IMR-90 (cell line): ENCODE results near the gene PTGER4.

ENCODE experiments used
- BHLHE40 ChIP-seq: fragments of 150-350 bp; IDR thresholded peaks from 2 replicates; pipeline ENCODE4 v1.6.1; 2016; ENCODE audit warnings: mild to moderate bottlenecking, low read depth, low read length
- CEBPB ChIP-seq: IDR thresholded peaks from 2 replicates; pipeline ENCODE4 v1.6.1; 2012; ENCODE audit warnings: low read depth, low read length, improper control_type of control experiment
- CHD1 ChIP-seq: IDR thresholded peaks from 2 replicates; pipeline ENCODE4 v1.6.1; 2012; ENCODE audit warnings: low read depth, low read length, improper control_type of control experiment
- CTCF ChIP-seq: conservative IDR thresholded peaks from 2 replicates; pipeline ENCODE4 v1.5.1; 2012; ENCODE audit warnings: mild to moderate bottlenecking, low read depth, low read length, improper control_type of control experiment
- ELK1 ChIP-seq: fragments of 150-350 bp; IDR thresholded peaks from 2 replicates; pipeline ENCODE4 v1.6.1; 2016; ENCODE audit warnings: low read depth, mild to moderate bottlenecking, low read length, moderate library complexity, borderline replicate concordance
- FOS ChIP-seq: fragments of 150-350 bp; IDR thresholded peaks from 2 replicates; pipeline ENCODE4 v1.6.1; 2016; ENCODE audit warnings: low read depth, low read length
- MAFK ChIP-seq: IDR thresholded peaks from 2 replicates; pipeline ENCODE4 v1.6.1; 2012; ENCODE audit warnings: low read depth, low read length, improper control_type of control experiment
- MXI1 ChIP-seq: IDR thresholded peaks from 2 replicates; pipeline ENCODE4 v1.6.1; 2012; ENCODE audit warnings: low read depth, mild to moderate bottlenecking, low read length, moderate library complexity, borderline replicate concordance
- POLR2A ChIP-seq: IDR thresholded peaks from 2 replicates; pipeline ENCODE4 v1.6.1; 2012; ENCODE audit warnings: mild to moderate bottlenecking, low read depth, low read length
- RAD21 ChIP-seq: IDR thresholded peaks from 2 replicates; pipeline ENCODE4 v1.6.1; 2012; ENCODE audit warnings: low read length, improper control_type of control experiment
- RFX5 ChIP-seq: IDR thresholded peaks from 2 replicates; pipeline ENCODE4 v1.8.0; 2012; ENCODE audit warnings: low read depth, mild to moderate bottlenecking, low read length, moderate library complexity
- SMC3 ChIP-seq: fragments of 150-350 bp; IDR thresholded peaks from 2 replicates; pipeline ENCODE4 v1.6.1; 2016; ENCODE audit warnings: low read depth, mild to moderate bottlenecking, antibody characterized with exemption, low read length, moderate library complexity

- TF ChIP-seq MAFK, result no peak
- no peak for TF ChIP-seq BHLHE40
- TF ChIP-seq CTCF, result no peak
- TF ChIP-seq FOS, result no peak
- peak; percentile 13; the same call in 1 of the 2 replicates for TF ChIP-seq CEBPB
- no peak for TF ChIP-seq POLR2A
- TF ChIP-seq RAD21, result no peak
- no peak for TF ChIP-seq SMC3
- TF ChIP-seq CHD1, result no peak
- TF ChIP-seq RFX5, result no peak
- TF ChIP-seq MXI1, result no peak
- TF ChIP-seq ELK1, result no peak
Observed at GRCh38 chr5:40682154-40683017, 2.7 kb downstream of the PTGER4 start.
